Cardiac muscle cell (in vitro differentiated cells and primary cell): ENCODE results near the gene WDR91. TPM values are rescaled to one million over a fixed set of nuclear protein-coding genes. Genes with fewer than 3 reads are reported as not detected.
A peak's percentile ranks its signal among the peaks of the same experiment; 100 is the strongest.

Source experiments
- DNase-seq, 2 donors: peaks; one replicate each; pipeline versions ENCODE4 v3.0.0 to v3.0.0-alpha.2; 2010 to 2017; ENCODE audit warnings: low read depth in 1 of 2, low spot score in 1 of 2
- H3K27ac ChIP-seq: fragments of 200-600 bp; sonication (generic); 2 replicates; pipeline ENCODE4 v1.5.1; 2016
- H3K27me3 ChIP-seq: fragments of 200-600 bp; sonication (generic); 2 replicates; pipeline ENCODE4 v1.6.0; 2016; ENCODE audit warnings: control low read depth
- H3K36me3 ChIP-seq: fragments of 200-600 bp; sonication (generic); 2 replicates; pipeline ENCODE4 v1.5.1; 2016; ENCODE audit warnings: control low read depth
- H3K4me1 ChIP-seq: fragments of 200-600 bp; sonication (generic); 2 replicates; pipeline ENCODE4 v1.8.1; 2017; ENCODE audit warnings: low read depth, mild to moderate bottlenecking, mixed run types
- H3K4me3 ChIP-seq: fragments of 200-600 bp; sonication (generic); 2 replicates; pipeline ENCODE4 v1.5.1; 2016; ENCODE audit warnings: mild to moderate bottlenecking
- H3K9me3 ChIP-seq: fragments of 200-600 bp; sonication (generic); 2 replicates; pipeline ENCODE4 v1.5.1; 2017; ENCODE audit warnings: low read depth, mild to moderate bottlenecking, control low read depth
- CTCF ChIP-seq: IDR thresholded peaks from 2 replicates; pipeline ENCODE4 v1.5.1; 2012; ENCODE audit warnings: low read depth, mild to moderate bottlenecking, low read length
- polyA plus RNA-seq: library from polyadenylated mRNA; unstranded; fragments of >200 nt; fragmentation: Nextera tagmentation; extraction: Ambion mirVana; gene quantifications from 2 replicates; pipeline ENCODE4 v1.2.1, GENCODE V29; 2016
- total RNA-seq: library from RNA; depleted of rRNA; stranded (reverse); fragments of >200 nt; gene quantifications from 2 replicates; pipeline ENCODE4 v1.2.3, GENCODE V29; 2016

WDR91 gene
- total and polyA plus RNA-seq, 2 experiments from 2014 or later = 13.6 to 16.7 TPM

- peak overlapping the region; percentile 27 for H3K27ac ChIP-seq
- peaks cover 20% of the 10 kb centered on the region for H3K4me1 ChIP-seq
- no peaks in the 10 kb centered on the region for H3K36me3 ChIP-seq
- no peak for TF ChIP-seq CTCF
- H3K27me3 ChIP-seq = no peaks in the 10 kb centered on the region
- no peak overlapping the region for H3K4me3 ChIP-seq
- peak; percentile 58 to 66 for DNase-seq
- H3K9me3 ChIP-seq = no peaks in the 10 kb centered on the region
Measured at GRCh38 chr7:135253851-135254771, 42.8 kb upstream of the WDR91 start.

- no peak overlapping the region for H3K4me3 ChIP-seq
- no peaks in the 10 kb centered on the region for H3K9me3 ChIP-seq
- no peaks in the 10 kb centered on the region for H3K36me3 ChIP-seq
- no peak for DNase-seq
- TF ChIP-seq CTCF = no peak
- H3K4me1 ChIP-seq = peaks cover 20% of the 10 kb centered on the region
- no peaks in the 10 kb centered on the region for H3K27me3 ChIP-seq
- no peak overlapping the region for H3K27ac ChIP-seq
Measured at GRCh38 chr7:135251496-135252391, 40.4 kb upstream of the WDR91 start.

GRCh38 chr7:135248546-135248945 is 37.2 kb upstream of the WDR91 start:
- TF ChIP-seq CTCF = no peak
- Histone ChIP-seq H3K27ac (no peak overlapping the region), H3K9me3 (no peaks in the 10 kb centered on the region), H3K4me1 (peaks cover 6% of the 10 kb centered on the region), H3K36me3 (no peaks in the 10 kb centered on the region), H3K4me3 (no peak overlapping the region), H3K27me3 (no peaks in the 10 kb centered on the region)
- DNase-seq = no peak

- Histone ChIP-seq H3K27ac (no peak overlapping the region), H3K4me3 (no peak overlapping the region), H3K4me1 (peaks cover 4% of the 10 kb centered on the region), H3K27me3 (no peaks in the 10 kb centered on the region), H3K36me3 (no peaks in the 10 kb centered on the region), H3K9me3 (no peaks in the 10 kb centered on the region)
- TF ChIP-seq CTCF = no peak
- no peak for DNase-seq
Measured at GRCh38 chr7:135247746-135248471, 36.6 kb upstream of the WDR91 start.

- no peak for TF ChIP-seq CTCF
- no peaks in the 10 kb centered on the region for H3K27me3 ChIP-seq
- H3K27ac ChIP-seq = no peak overlapping the region
- no peaks in the 10 kb centered on the region for H3K36me3 ChIP-seq
- H3K4me1 ChIP-seq = peaks cover under 1% of the 10 kb centered on the region
- DNase-seq = no peak
- H3K9me3 ChIP-seq = no peaks in the 10 kb centered on the region
- no peak overlapping the region for H3K4me3 ChIP-seq
Measured at GRCh38 chr7:135246191-135246825, 35.0 kb upstream of the WDR91 start.
